Measurements from ENCODE around the gene PHF11. TPM values are rescaled to one million over a fixed set of nuclear protein-coding genes. Genes with fewer than 3 reads are reported as not detected.

The PHF11 gene
- 5.1 to 6.7 TPM (median 6.5 TPM) in 5 replicates for total RNA-seq (2022; extraction: Qiagen RNA extraction)

DNA sequence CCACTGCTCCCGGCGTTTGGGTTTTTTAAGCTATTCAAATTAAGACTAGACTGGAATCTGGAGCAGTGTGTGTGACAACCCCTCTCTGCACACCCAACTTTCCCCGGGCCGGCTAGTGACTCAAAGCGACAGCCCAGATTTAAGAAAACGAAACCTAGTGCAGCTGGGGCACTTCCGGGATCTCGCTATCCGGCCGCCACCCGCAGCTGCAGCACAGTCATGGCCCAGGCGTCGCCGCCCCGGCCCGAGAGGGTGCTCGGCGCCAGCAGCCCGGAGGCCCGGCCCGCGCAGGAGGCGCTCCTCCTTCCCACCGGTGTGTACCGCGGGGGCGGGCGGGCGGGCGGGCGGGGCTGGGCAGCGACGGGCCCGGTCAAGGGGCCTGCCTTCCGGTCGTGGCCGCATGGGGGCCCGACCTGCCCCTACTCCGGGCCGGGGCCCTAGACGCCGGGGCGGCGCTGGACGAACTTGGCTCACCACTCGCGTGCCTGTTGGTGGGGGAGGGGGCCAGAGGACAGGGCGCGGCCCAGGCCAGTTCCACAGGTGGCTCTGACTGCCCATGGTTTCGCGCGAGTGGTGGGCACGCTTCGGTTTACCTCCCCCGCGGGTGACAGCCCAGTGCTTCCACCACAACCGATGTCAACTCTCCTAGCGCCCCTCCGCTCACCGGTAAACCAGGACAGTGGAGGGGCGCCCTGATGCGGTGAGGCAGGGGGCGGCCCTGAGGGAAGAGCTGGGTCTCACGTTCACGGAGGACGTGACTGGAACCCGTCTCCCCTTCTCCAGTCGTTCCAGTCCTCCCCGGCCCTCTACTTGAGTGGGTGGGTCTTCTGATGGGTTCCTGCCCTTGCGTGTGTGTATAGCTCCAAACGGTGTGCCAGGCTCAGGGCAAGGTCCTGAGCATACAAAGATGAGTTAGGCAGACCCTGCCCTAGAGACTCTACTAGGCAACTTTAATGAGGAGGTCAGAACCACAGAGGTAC lies at the start of gene PHF11:
Gene PHF11, plus strand, starts transcription at position 171 of the 980 bp plus-strand sequence. Its CDS starts 49 bp downstream, at position 220.

Other genes with a start within 250 kb of the PHF11 start
- gene CDADC1, start 248.0 kb upstream of the PHF11 start, total RNA-seq (2022; extraction: Qiagen RNA extraction) = 7.1 to 8.8 TPM (median 7.9 TPM) in 5 replicates
- gene CAB39L, start 51.9 kb upstream of the PHF11 start, total RNA-seq (2022; extraction: Qiagen RNA extraction) = 1.5 to 2.3 TPM (median 2.1 TPM) in 5 replicates
- 1.6 to 2.4 TPM (median 2.1 TPM) in 5 replicates for gene SETDB2, start 51.7 kb upstream of the PHF11 start, total RNA-seq (2022; extraction: Qiagen RNA extraction)
- 7.2 to 9.5 TPM (median 8.7 TPM) in 5 replicates for gene RCBTB1, start 89.6 kb downstream of the PHF11 start, total RNA-seq (2022; extraction: Qiagen RNA extraction)
- not detected in 5 replicates for gene ARL11, start 132.6 kb downstream of the PHF11 start, total RNA-seq (2022; extraction: Qiagen RNA extraction)
- 51.2 to 70.3 TPM (median 69.4 TPM) in 5 replicates for gene EBPL, start 195.5 kb downstream of the PHF11 start, total RNA-seq (2022; extraction: Qiagen RNA extraction)